H7 (cell line): Measurements from ENCODE around the gene OR2M2. TPM values are rescaled to one million over a fixed set of nuclear protein-coding genes. Genes with fewer than 3 reads are reported as not detected.

Experiments
- DNase-seq: peaks from one replicate; pipeline ENCODE4 v3.0.0; 2012
- H3K27me3 ChIP-seq: 2 replicates; pipeline ENCODE4 v1.6.0; 2011; ENCODE audit warnings: mild to moderate bottlenecking, low read length; ENCODE audit not compliant: control insufficient read depth, insufficient read depth
- H3K36me3 ChIP-seq: replicated peaks from 2 replicates; pipeline ENCODE4 v1.5.1; 2011; ENCODE audit warnings: low read length; ENCODE audit not compliant: control insufficient read depth, insufficient read depth
- H3K4me3 ChIP-seq: 2 replicates; pipeline ENCODE4 v1.5.1; 2011; ENCODE audit warnings: low read depth, mild to moderate bottlenecking, control low read depth, low read length, moderate library complexity; ENCODE audit not compliant: insufficient read depth
- total RNA-seq: library from RNA; depleted of rRNA; stranded (reverse); fragments of >200 nt; shearing (Covaris generic); gene quantifications from 2 replicates; pipeline ENCODE4 v1.2.3, GENCODE V29; 2014; rRNA removed

OR2M2 gene
- total RNA-seq, 1 experiment from 2014 or later, result not detected

DNA sequence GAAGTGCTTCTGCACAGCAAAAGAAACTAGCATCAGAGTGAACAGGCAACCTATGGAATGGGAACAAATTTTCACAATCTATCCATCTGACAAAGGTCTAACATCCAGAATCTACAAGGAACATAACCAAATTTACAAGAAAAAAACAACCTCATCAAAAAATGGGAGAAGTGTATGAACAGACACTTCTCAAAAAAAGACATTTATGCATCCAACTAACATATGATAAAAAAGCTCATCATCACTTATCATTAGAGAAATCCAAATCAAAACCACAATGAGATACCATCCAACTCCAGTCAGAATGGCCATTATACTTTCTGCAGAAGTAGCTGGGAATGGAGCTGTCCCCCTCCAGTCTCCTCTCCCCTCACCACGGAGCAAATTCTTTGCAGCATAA lies 19.5 kb downstream of the OR2M2 start:
- DNase-seq, result no peak

DNA sequence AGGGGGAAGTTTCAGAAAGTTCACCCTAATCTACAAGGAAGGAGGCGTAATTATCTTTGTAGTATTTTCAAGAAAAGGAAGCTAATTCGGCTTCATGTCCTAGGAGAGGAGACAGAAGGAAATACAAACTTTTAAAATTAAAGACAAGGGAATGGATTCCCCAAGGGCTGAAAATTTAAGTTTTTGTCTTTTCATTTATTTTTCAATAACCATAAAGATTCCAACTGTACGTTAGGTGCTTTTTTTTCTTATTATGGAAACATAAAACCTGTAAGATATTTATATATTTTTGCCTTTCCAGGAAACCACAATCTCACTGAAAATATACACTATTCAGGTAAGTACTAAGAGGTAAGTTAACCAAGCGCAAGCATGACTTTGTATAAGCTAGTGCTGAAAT lies 22.3 kb downstream of the OR2M2 start, which contains the start of gene OR2M3:
OR2M3 (plus strand) TSS at position 301 of the 400 bp plus-strand sequence. CDS start 5,803 bp downstream, outside the sequence.
- no peak within 1 kb of the TSS for H3K4me3 ChIP-seq
- DNase-seq, result no peak
- no peaks in the 10 kb centered on the region for H3K27me3 ChIP-seq
- H3K36me3 ChIP-seq, result no peaks in the 10 kb centered on the region

More for the DNA sequence above, 19.5 kb downstream of the OR2M2 start:
- no peaks in the 10 kb centered on the region for H3K36me3 ChIP-seq
- H3K27me3 ChIP-seq, result no peaks in the 10 kb centered on the region
- no peak overlapping the region for H3K4me3 ChIP-seq

DNA sequence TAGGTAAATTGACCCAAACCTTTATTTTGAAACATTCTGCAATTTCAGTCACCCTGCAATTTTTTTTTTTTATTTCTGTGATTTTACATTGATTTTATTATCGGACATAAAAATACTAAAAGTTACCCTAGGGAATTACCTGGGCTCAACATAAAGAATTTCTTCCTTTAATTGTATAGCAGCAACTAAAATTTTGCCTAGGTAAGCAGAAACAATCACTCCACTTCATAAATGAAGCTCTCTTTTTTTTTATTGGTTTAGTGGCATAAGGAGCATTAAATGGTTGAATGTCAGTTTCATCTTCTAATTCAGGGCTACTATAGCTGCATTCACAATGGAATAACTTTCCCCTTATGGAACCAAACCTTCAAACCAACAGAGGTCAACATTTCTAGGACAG lies 41.3 kb downstream of the OR2M2 start:
- H3K27me3 ChIP-seq, result no peaks in the 10 kb centered on the region
- no peak for DNase-seq
- no peaks in the 10 kb centered on the region for H3K36me3 ChIP-seq
- no peak overlapping the region for H3K4me3 ChIP-seq

DNA sequence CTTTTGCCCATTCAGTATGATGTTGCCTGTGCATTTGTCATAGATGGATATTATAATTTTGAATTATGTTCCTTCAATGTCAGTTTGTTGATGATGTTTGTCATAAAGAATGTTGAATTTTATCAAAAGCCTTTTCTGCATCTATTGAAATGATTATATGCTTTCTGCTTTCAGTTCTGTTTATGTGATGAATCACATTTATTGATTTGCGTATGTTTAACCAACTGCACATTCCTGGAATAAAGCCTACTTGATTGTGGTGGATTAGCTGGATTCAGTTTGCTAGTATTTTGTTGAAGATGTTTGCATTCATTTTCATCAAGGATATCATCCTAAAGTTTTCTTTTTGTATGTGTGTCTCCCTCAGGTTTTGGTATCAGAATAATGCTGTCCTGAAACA lies 50.9 kb downstream of the OR2M2 start:
- Histone ChIP-seq H3K27me3 (no peaks in the 10 kb centered on the region), H3K4me3 (no peak overlapping the region), H3K36me3 (no peaks in the 10 kb centered on the region)
- DNase-seq, result no peak

DNA sequence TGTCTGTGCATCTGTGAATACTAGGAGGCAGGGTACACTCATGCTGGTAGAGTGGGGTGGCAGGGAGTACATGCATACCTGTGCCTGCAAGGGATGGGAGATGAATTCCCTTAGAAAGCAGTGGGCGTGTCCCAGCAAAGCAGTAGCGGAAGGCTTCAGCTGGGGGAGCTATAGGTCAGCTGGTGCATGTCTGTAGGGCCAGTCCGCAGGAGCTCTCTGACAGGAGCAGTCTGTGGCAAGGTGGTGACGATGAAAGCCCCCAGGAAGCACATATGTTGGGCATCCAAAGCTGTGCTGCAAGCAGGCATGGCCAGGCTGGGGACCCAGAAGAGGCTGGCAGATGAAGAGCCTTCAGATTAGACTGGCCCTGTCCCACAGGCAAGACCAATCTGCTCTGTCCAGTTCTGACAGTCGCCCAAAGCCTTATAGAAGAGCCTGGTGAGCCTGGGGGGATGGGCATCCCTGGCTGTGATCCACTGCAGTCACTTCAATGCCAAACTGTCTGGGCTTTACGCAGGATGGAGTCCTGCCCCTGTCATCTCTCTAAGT lies 54.8 kb downstream of the OR2M2 start:
- H3K27me3 ChIP-seq, result no peaks in the 10 kb centered on the region
- H3K36me3 ChIP-seq, result no peaks in the 10 kb centered on the region
- no peak for DNase-seq
- H3K4me3 ChIP-seq, result no peak overlapping the region

Other genes with a start within 250 kb of the OR2M2 start
- gene OR2AJ1, start 249.9 kb upstream of the OR2M2 start, total RNA-seq, result not detected in 2 replicates
- not detected in 2 replicates for gene OR2L8, start 226.0 kb upstream of the OR2M2 start, total RNA-seq
- gene OR2AK2, start 209.6 kb upstream of the OR2M2 start, total RNA-seq, result not detected in 2 replicates
- gene OR2L5, start 161.2 kb upstream of the OR2M2 start, total RNA-seq, result not detected in 2 replicates
- gene OR2L2, start 144.8 kb upstream of the OR2M2 start, total RNA-seq, result not detected in 2 replicates
- gene OR2L3, start 128.0 kb upstream of the OR2M2 start, total RNA-seq, result not detected in 2 replicates
- not detected in 2 replicates for gene OR2L13, start 79.6 kb upstream of the OR2M2 start, total RNA-seq
- not detected in 2 replicates for gene OR2M5, start 29.7 kb upstream of the OR2M2 start, total RNA-seq
- not detected in 2 replicates for gene OR2M3, start 22.4 kb downstream of the OR2M2 start, total RNA-seq
- gene OR2M4, start 56.6 kb downstream of the OR2M2 start, total RNA-seq, result not detected in 2 replicates
- gene OR2T33, start 103.2 kb downstream of the OR2M2 start, total RNA-seq, result not detected in 2 replicates
- gene OR2T12, start 128.6 kb downstream of the OR2M2 start, total RNA-seq, result not detected in 2 replicates
- gene OR2M7, start 149.7 kb downstream of the OR2M2 start, total RNA-seq, result not detected in 2 replicates
- not detected in 2 replicates for gene OR14C36, start 174.0 kb downstream of the OR2M2 start, total RNA-seq
- gene OR2T4, start 186.8 kb downstream of the OR2M2 start, total RNA-seq, result not detected in 2 replicates
- gene OR2T6, start 200.9 kb downstream of the OR2M2 start, total RNA-seq, result not detected in 2 replicates
- not detected in 2 replicates for gene OR2T1, start 228.2 kb downstream of the OR2M2 start, total RNA-seq